Epithelial cell of proximal tubule (primary cell): ENCODE data around the gene CRAMP1. TPM values are rescaled to one million over a fixed set of nuclear protein-coding genes. Genes with fewer than 3 reads are reported as not detected.

Experiments used
- DNase-seq: peaks from one replicate; pipeline ENCODE4 v3.0.0-alpha.2; 2011; ENCODE audit warnings: low read depth
- H3K4me3 ChIP-seq: 2 replicates; pipeline ENCODE4 v1.5.1; 2011; ENCODE audit warnings: low read depth, mild to moderate bottlenecking, low read length
- total RNA-seq: library from RNA; depleted of rRNA; stranded (reverse); fragments of >200 nt; gene quantifications from 2 replicates; pipeline ENCODE4 v1.2.3, GENCODE V29; 2015
- TF ChIP-seq, protein P1 (sequence below): conservative IDR thresholded peaks from 2 replicates; pipeline ENCODE4 v1.5.1; 2012; ENCODE audit warnings: low read depth, mild to moderate bottlenecking, low read length

The CRAMP1 gene
- total RNA-seq, 1 donor from 2014 or later = 6.9 TPM

DNA sequence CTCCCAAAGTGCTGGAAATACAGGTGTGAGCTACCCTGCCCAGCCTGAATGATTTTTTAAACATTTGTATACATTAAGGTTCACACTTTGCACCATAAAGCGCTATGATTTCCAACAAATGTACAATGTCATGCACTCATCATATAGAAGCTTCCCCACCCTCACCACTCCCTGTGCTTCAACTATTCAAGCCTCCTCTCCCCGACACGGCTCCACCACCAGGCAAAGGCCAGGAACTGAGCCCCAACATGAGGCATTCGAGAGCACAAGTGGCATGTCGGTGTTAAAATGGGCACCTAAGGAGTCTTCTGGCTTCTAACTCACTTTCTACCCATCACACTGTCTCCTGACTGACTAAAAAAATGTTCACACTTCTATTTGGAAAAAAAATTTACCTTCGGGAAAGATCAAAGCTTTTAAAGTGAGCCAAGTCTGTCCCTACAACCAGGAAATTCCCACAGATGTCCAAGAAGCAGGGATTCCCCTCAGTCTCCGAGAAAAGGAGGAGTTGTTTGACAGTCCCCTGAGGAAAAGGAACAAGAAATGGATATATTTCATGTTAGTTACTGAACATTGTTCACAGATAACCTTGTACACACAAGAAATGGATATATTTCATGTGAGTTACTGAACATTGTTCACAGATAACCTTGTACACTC, 41.0 kb upstream of the CRAMP1 start:
- no peak for DNase-seq
- TF ChIP-seq, protein P1, sequence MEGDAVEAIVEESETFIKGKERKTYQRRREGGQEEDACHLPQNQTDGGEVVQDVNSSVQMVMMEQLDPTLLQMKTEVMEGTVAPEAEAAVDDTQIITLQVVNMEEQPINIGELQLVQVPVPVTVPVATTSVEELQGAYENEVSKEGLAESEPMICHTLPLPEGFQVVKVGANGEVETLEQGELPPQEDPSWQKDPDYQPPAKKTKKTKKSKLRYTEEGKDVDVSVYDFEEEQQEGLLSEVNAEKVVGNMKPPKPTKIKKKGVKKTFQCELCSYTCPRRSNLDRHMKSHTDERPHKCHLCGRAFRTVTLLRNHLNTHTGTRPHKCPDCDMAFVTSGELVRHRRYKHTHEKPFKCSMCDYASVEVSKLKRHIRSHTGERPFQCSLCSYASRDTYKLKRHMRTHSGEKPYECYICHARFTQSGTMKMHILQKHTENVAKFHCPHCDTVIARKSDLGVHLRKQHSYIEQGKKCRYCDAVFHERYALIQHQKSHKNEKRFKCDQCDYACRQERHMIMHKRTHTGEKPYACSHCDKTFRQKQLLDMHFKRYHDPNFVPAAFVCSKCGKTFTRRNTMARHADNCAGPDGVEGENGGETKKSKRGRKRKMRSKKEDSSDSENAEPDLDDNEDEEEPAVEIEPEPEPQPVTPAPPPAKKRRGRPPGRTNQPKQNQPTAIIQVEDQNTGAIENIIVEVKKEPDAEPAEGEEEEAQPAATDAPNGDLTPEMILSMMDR = no peak
- no peak overlapping the region for H3K4me3 ChIP-seq

DNA sequence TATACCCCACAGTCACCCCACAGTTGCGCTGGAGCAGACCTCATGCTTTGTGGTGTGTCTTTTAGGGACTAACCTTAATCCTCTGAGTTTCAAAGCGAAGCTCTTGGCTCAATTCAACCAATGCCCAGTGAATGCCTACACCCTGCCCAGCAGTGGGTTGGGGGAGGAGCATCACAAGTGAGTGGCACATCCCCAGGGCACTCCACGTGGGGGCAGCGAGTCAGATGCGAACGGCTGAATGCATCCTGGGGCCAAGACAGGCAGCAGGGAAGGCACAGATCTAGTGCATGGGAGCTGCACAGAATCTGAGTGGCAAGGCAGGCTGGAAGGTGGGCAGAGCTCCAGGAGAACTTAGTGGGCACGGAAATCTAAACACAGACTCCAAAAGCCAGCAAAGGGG, 39.5 kb upstream of the CRAMP1 start:
- no peak for DNase-seq
- TF ChIP-seq, protein P1 = no peak
- no peak overlapping the region for H3K4me3 ChIP-seq

DNA sequence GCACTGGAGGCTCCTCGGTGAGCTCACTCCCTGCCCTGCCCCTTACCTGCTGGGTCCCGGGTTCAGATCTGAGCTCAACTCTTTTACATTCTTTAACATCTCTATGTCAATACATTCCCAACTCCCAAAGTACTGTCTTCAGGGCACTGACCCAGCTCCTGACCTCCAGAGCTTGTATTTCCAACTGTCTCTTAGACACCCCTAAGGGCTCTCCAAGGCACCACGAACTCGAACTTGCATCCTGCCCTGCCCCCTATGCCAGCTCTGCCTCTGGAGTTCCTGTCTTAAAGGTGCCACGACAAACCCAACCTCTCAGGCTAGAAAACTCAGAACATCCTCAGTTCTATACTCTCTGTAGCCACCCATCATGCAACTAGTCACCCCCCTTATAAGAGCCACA, 38.9 kb upstream of the CRAMP1 start:
- no peak for DNase-seq
- TF ChIP-seq, protein P1 = no peak
- H3K4me3 ChIP-seq = no peak overlapping the region

DNA sequence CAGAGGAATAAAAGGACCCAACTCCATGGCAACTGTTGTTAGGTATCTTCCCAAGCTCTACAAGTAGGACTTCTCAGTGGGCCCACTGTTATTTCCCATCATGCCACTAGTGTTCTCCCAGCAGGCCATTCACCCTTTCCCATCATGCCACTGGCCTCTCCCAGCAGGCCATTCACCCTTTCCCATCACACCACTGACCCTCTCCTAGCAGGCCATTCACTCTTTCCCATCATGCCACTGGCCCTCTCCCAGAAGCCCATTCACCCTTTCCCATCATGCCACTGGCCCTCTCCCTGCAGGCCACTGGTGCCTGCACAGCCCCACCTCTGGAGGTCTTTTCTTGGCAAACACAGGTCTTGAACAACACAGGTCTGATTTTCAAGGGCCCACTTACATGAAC, 36.6 kb upstream of the CRAMP1 start:
- H3K4me3 ChIP-seq = no peak overlapping the region
- DNase-seq = no peak
- TF ChIP-seq, protein P1 = no peak

DNA sequence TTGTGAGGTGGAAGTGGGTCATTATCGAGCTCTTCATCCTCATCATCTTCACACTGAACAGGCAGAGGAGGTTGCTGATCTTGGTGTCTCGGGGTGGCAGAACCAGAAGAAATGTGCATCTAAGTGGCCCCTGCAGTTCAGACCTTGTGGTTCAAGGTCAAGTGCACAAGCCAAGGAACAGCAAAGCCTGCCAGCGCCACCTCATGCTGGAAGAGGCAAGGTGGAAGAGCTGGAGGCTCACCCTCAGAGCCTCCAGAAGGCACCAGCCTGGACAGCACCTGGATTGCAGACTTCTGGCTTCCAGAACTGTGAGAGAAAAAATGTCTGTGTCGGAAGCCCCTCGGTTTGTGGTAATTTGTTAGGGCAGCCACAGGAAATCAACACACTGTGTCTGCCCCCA, 32.9 kb upstream of the CRAMP1 start:
- no peak overlapping the region for H3K4me3 ChIP-seq
- no peak for DNase-seq
- TF ChIP-seq, protein P1 = no peak

DNA sequence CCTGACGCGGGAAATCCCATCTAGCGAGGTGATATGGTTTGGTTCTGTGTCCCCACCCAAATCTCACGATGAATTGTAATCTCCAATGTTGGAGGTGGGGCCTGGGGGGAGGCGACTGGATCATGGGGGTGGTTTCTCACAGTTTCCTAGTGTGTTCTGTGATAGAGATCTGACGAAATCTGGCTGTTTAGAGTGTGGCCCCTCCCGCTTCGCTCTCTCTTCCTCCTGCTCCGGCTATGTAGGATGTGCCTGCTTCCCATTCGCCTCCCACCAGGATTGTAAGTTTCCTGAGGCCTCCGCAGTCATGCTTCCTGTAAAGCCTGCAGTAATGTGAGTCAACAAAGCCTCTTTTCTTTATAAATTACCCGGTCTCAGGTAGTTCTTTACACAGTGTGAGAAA, 31.9 kb upstream of the CRAMP1 start:
- TF ChIP-seq, protein P1 = no peak
- no peak overlapping the region for H3K4me3 ChIP-seq
- no peak for DNase-seq

DNA sequence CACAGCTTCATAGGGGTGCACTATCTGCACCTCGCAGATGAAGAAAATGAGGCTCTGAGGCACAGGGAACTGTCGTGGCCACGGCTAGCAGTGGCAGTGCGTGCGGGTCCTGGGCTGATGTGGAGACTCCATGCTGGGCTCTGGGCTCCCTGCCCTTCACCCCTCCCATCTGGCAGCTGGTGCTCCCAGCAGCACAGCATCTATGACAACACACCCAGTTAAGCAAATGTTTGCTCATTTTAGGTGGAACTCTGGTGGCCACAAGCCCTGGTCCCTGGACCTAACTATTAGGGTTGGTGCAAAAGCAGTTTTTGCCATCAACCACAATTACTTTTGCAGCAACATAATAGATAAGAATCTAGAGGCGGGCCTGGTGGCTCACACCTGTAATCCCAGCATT, 31.2 kb upstream of the CRAMP1 start:
- H3K4me3 ChIP-seq = no peak overlapping the region
- TF ChIP-seq, protein P1 = no peak
- DNase-seq = no peak
